NCI-H1048 (cell line): Measurements from ENCODE around the gene ALOX15.
"Not testable (repeated sequence)": the region's sequence is repeated elsewhere in the genome, so short reads cannot be mapped to it uniquely, and the experiment has no call there.

Experiments
- DNase-seq: peaks from one replicate; lab custom pipeline; 2025; lab: John Stamatoyannopoulos, UW

ALOX15 gene

GRCh38 chr17:4617590-4618351 is 23.7 kb downstream of the ALOX15 start:
- DNase-seq = no peak

- no peak for DNase-seq
Measured at GRCh38 chr17:4617090-4617489, 24.4 kb downstream of the ALOX15 start.

GRCh38 chr17:4616476-4616875 is 25.0 kb downstream of the ALOX15 start:
- no peak for DNase-seq

- no peak for DNase-seq
Measured at GRCh38 chr17:4610656-4611055, 30.8 kb downstream of the ALOX15 start.

- no peak for DNase-seq
Measured at GRCh38 chr17:4610162-4610561, 31.3 kb downstream of the ALOX15 start.

- no peak for DNase-seq
Measured at GRCh38 chr17:4609761-4610160, 31.7 kb downstream of the ALOX15 start.

- DNase-seq = no peak
Measured at GRCh38 chr17:4607773-4608187, 33.7 kb downstream of the ALOX15 start.

GRCh38 chr17:4607261-4607741 is 34.2 kb downstream of the ALOX15 start:
- no peak for DNase-seq

GRCh38 chr17:4605826-4606225 is 35.7 kb downstream of the ALOX15 start:
- DNase-seq = no peak

GRCh38 chr17:4604736-4605135 is 36.7 kb downstream of the ALOX15 start:
- not testable (repeated sequence) for DNase-seq

GRCh38 chr17:4604111-4604644 is 37.3 kb downstream of the ALOX15 start:
- no peak for DNase-seq

GRCh38 chr17:4602041-4602440 is 39.4 kb downstream of the ALOX15 start:
- DNase-seq = no peak

- DNase-seq = no peak
Measured at GRCh38 chr17:4601326-4601725, 40.2 kb downstream of the ALOX15 start.

GRCh38 chr17:4600563-4600962 is 40.9 kb downstream of the ALOX15 start:
- no peak for DNase-seq

- DNase-seq = no peak
Measured at GRCh38 chr17:4599505-4600281, 41.8 kb downstream of the ALOX15 start.

- no peak for DNase-seq
Measured at GRCh38 chr17:4598776-4599504, 42.5 kb downstream of the ALOX15 start.

GRCh38 chr17:4597975-4598374 is 43.5 kb downstream of the ALOX15 start:
- no peak for DNase-seq

- no peak for DNase-seq
Measured at GRCh38 chr17:4596636-4597380, 44.7 kb downstream of the ALOX15 start.

GRCh38 chr17:4595685-4596342 is 45.7 kb downstream of the ALOX15 start:
- DNase-seq = not testable (repeated sequence)

- no peak for DNase-seq
Measured at GRCh38 chr17:4594931-4595684, 46.4 kb downstream of the ALOX15 start.
